ENCODE measurements around the gene SLIT1. TPM values are rescaled to one million over a fixed set of nuclear protein-coding genes. Genes with fewer than 3 reads are reported as not detected.

The SLIT1 gene
- total RNA-seq, 1 donor from 2014 or later: 0.49 TPM

- no peaks in the 10 kb centered on the region for H3K27me3 ChIP-seq
- intact Hi-C loops (cut with DNase I): no loop called here
- H3K9me3 ChIP-seq: no peaks in the 10 kb centered on the region
- H3K4me3 ChIP-seq: no peak overlapping the region
- H3K27ac ChIP-seq: no peak overlapping the region
- no peaks in the 10 kb centered on the region for H3K36me3 ChIP-seq
- H3K4me1 ChIP-seq: no peaks in the 10 kb centered on the region
- no peak for DNase-seq (ENCODE audit: extremely low spot score in 2 of 2)
- TF ChIP-seq POLR2A (IDR thresholded peaks at IDR 0.05) (no peak), POLR2AphosphoS5 (IDR thresholded peaks at IDR 0.05; ENCODE audit: insufficient read depth in 1 of 2, low read depth in 1 of 2) (no peak), CTCF (IDR thresholded peaks at IDR 0.05) (no peak)
Observed at GRCh38 chr10:97065128-97065527, 120.6 kb downstream of the SLIT1 start.

GRCh38 chr10:97063983-97064837 is 121.5 kb downstream of the SLIT1 start:
- no peaks in the 10 kb centered on the region for H3K4me1 ChIP-seq
- H3K9me3 ChIP-seq: no peaks in the 10 kb centered on the region
- TF ChIP-seq POLR2AphosphoS5 (IDR thresholded peaks at IDR 0.05; ENCODE audit: insufficient read depth in 1 of 2, low read depth in 1 of 2): no peak
- TF ChIP-seq POLR2A (IDR thresholded peaks at IDR 0.05): no peak
- TF ChIP-seq CTCF (IDR thresholded peaks at IDR 0.05): no peak
- intact Hi-C loops (cut with DNase I): no loop called here
- H3K36me3 ChIP-seq: no peaks in the 10 kb centered on the region
- DNase-seq (ENCODE audit: extremely low spot score in 2 of 2): no peak
- H3K27me3 ChIP-seq: no peaks in the 10 kb centered on the region
- no peak overlapping the region for H3K4me3 ChIP-seq
- H3K27ac ChIP-seq: no peak overlapping the region

- Histone ChIP-seq H3K27me3 (no peaks in the 10 kb centered on the region), H3K4me3 (no peak overlapping the region), H3K4me1 (no peaks in the 10 kb centered on the region), H3K9me3 (no peaks in the 10 kb centered on the region), H3K36me3 (no peaks in the 10 kb centered on the region), H3K27ac (no peak overlapping the region)
- no peak for DNase-seq (ENCODE audit: extremely low spot score in 2 of 2)
- intact Hi-C loops (cut with DNase I): no loop called here
- TF ChIP-seq POLR2AphosphoS5 (IDR thresholded peaks at IDR 0.05; ENCODE audit: insufficient read depth in 1 of 2, low read depth in 1 of 2): no peak
- no peak for TF ChIP-seq CTCF (IDR thresholded peaks at IDR 0.05)
- TF ChIP-seq POLR2A (IDR thresholded peaks at IDR 0.05): no peak
Observed at GRCh38 chr10:97063271-97063982, 122.3 kb downstream of the SLIT1 start.

- Histone ChIP-seq H3K36me3 (no peaks in the 10 kb centered on the region), H3K27me3 (no peaks in the 10 kb centered on the region), H3K4me1 (no peaks in the 10 kb centered on the region), H3K27ac (no peak overlapping the region), H3K4me3 (no peak overlapping the region), H3K9me3 (no peaks in the 10 kb centered on the region)
- no peak for TF ChIP-seq POLR2A (IDR thresholded peaks at IDR 0.05)
- intact Hi-C loops (cut with DNase I): no loop called here
- no peak for DNase-seq (ENCODE audit: extremely low spot score in 2 of 2)
Observed at GRCh38 chr10:97062456-97062855, 123.3 kb downstream of the SLIT1 start.

- Histone ChIP-seq H3K4me3 (no peak overlapping the region), H3K36me3 (no peaks in the 10 kb centered on the region), H3K4me1 (no peaks in the 10 kb centered on the region), H3K9me3 (no peaks in the 10 kb centered on the region), H3K27me3 (no peaks in the 10 kb centered on the region), H3K27ac (no peak overlapping the region)
- DNase-seq (ENCODE audit: extremely low spot score in 2 of 2): no peak
- TF ChIP-seq POLR2AphosphoS5 (IDR thresholded peaks at IDR 0.05; ENCODE audit: insufficient read depth in 1 of 2, low read depth in 1 of 2) (no peak), CTCF (IDR thresholded peaks at IDR 0.05) (no peak), POLR2A (IDR thresholded peaks at IDR 0.05) (no peak)
- intact Hi-C loops (cut with DNase I): no loop called here
Observed at GRCh38 chr10:97062046-97062445, 123.7 kb downstream of the SLIT1 start.
